GOT3 (cell line): Measurements from ENCODE around the gene SYCE3.
A peak's percentile ranks its signal among the peaks of the same experiment; 100 is the strongest.
"Not testable (repeated sequence)": the region's sequence is repeated elsewhere in the genome, so short reads cannot be mapped to it uniquely, and the experiment has no call there.

Experiments
- DNase-seq: peaks from one replicate; lab custom pipeline; 2025; ENCODE audit warnings: mixed read lengths; lab: John Stamatoyannopoulos, UW

The SYCE3 gene

GRCh38 chr22:50548921-50549790, 13.6 kb downstream of the SYCE3 start:
- no peak for DNase-seq

GRCh38 chr22:50548040-50548920, 14.4 kb downstream of the SYCE3 start:
- DNase-seq = no peak

- DNase-seq = no peak
These were observed 15.3 kb downstream of the SYCE3 start for GRCh38 chr22:50547263-50547985.

- no peak for DNase-seq
These were observed 16.1 kb downstream of the SYCE3 start for GRCh38 chr22:50546326-50547262.

GRCh38 chr22:50545522-50546325, 17.0 kb downstream of the SYCE3 start, which contains the start of gene KLHDC7B:
TSS of gene KLHDC7B (plus strand) at chr22:50545899. CDS start at chr22:50546244, 345 bp downstream.
- no peak for DNase-seq

GRCh38 chr22:50544746-50545253, 17.9 kb downstream of the SYCE3 start:
- no peak for DNase-seq

- DNase-seq = no peak
These were observed 18.5 kb downstream of the SYCE3 start for GRCh38 chr22:50544078-50544745.

GRCh38 chr22:50542416-50542927, 20.2 kb downstream of the SYCE3 start:
- no peak for DNase-seq

- DNase-seq = not testable (repeated sequence)
These were observed 21.1 kb downstream of the SYCE3 start for GRCh38 chr22:50541667-50542026.

- no peak for DNase-seq
These were observed 22.3 kb downstream of the SYCE3 start for GRCh38 chr22:50540381-50540780.

- DNase-seq = no peak
These were observed 25.0 kb downstream of the SYCE3 start for GRCh38 chr22:50537765-50538164.

GRCh38 chr22:50536226-50536625, 26.5 kb downstream of the SYCE3 start:
- DNase-seq = no peak

GRCh38 chr22:50535113-50535512, 27.6 kb downstream of the SYCE3 start:
- no peak for DNase-seq

- DNase-seq = not testable (repeated sequence)
These were observed 28.6 kb downstream of the SYCE3 start for GRCh38 chr22:50533856-50534711.

- no peak for DNase-seq
These were observed 29.6 kb downstream of the SYCE3 start for GRCh38 chr22:50532824-50533796.

- DNase-seq = peak; percentile 17
These were observed 30.6 kb downstream of the SYCE3 start for GRCh38 chr22:50531962-50532674.
